Measurements from ENCODE around the gene INF2. TPM values are rescaled to one million over a fixed set of nuclear protein-coding genes. Genes with fewer than 3 reads are reported as not detected.

The INF2 gene
- total and polyA plus RNA-seq, 2 experiments from 2014 or later: 36.7 to 75.5 TPM

- H3K9me3 Mint-ChIP-seq: no peaks in the 10 kb centered on the region
- ATAC-seq (peak; percentile 38), DNase-seq (ENCODE audit: low spot score) (peak; percentile 81)
- H3K9me2 ChIP-seq (ENCODE audit: insufficient read depth): peaks cover 6% of the 10 kb centered on the region; the same call in 1 of the 2 replicates
- peak overlapping the region; percentile 98 for H3K27ac Mint-ChIP-seq
- peaks cover 22% of the 10 kb centered on the region for H3F3A ChIP-seq (replicated peaks; ENCODE audit: low read depth)
- no peak overlapping the region for H2AFZ ChIP-seq
- no peaks in the 10 kb centered on the region for H3K79me2 ChIP-seq (replicated peaks; ENCODE audit: insufficient read depth)
- TF ChIP-seq EZH2phosphoT487 (IDR thresholded peaks at IDR 0.05; ENCODE audit: unreplicated experiment): no peak
- TF ChIP-seq STAT1 (IDR thresholded peaks at IDR 0.05; ENCODE audit: unreplicated experiment): no peak
- no peak for TF ChIP-seq NANOG (IDR thresholded peaks at IDR 0.05; ENCODE audit: borderline replicate concordance)
- TF ChIP-seq POLR2AphosphoS5 (IDR thresholded peaks at IDR 0.05; ENCODE audit: low read depth): peak; percentile 69
- H3K27ac ChIP-seq (ENCODE audit: low read depth): peak overlapping the region; percentile 97
- peak overlapping the region; percentile 93 for H3K4me2 ChIP-seq
- peaks cover 49% of the 10 kb centered on the region for H3K4me1 Mint-ChIP-seq
- no peaks in the 10 kb centered on the region for H4K20me1 ChIP-seq (replicated peaks; ENCODE audit: insufficient read depth)
- peaks cover 55% of the 10 kb centered on the region for H3K4me1 ChIP-seq (ENCODE audit: insufficient read depth)
- H3K27me3 ChIP-seq (ENCODE audit: insufficient read depth): no peaks in the 10 kb centered on the region
- H3K4me3 Mint-ChIP-seq: peak overlapping the region; percentile 68; the same call in 2 of the 3 replicates
- no peaks in the 10 kb centered on the region for H3K36me3 ChIP-seq (ENCODE audit: insufficient read depth)
- H3K27me3 Mint-ChIP-seq (ENCODE audit: insufficient read depth, low read depth, poor library complexity): peaks cover 25% of the 10 kb centered on the region
- H3K36me3 Mint-ChIP-seq (ENCODE audit: low read depth): no peaks in the 10 kb centered on the region
- H3K4me3 ChIP-seq: peak overlapping the region; percentile 73
Measured at GRCh38 chr14:104677512-104678332, 11.7 kb upstream of the INF2 start.

- Histone ChIP-seq H3F3A (replicated peaks; ENCODE audit: low read depth) (peaks cover 27% of the 10 kb centered on the region), H3K4me1 (ENCODE audit: insufficient read depth) (peaks cover 61% of the 10 kb centered on the region)
- no peak for DNase-seq (ENCODE audit: low spot score)
- TF ChIP-seq STAT1 (IDR thresholded peaks at IDR 0.05; ENCODE audit: unreplicated experiment) (no peak), CREB1 (CRISPR knock-in tag; IDR thresholded peaks at IDR 0.05; ENCODE audit: low read depth) (no peak), NANOG (IDR thresholded peaks at IDR 0.05; ENCODE audit: borderline replicate concordance) (no peak), ZNF331 (CRISPR knock-in tag; IDR thresholded peaks at IDR 0.05; ENCODE audit: low read depth) (no peak), ZNF114 (CRISPR knock-in tag; IDR thresholded peaks at IDR 0.05) (no peak), ZNF462 (CRISPR knock-in tag; IDR thresholded peaks at IDR 0.05) (no peak), ETS1 (IDR thresholded peaks at IDR 0.05) (no peak), EZH2phosphoT487 (IDR thresholded peaks at IDR 0.05; ENCODE audit: unreplicated experiment) (no peak), JUNB (IDR thresholded peaks at IDR 0.05; ENCODE audit: unreplicated experiment) (no peak), EZH2 (IDR thresholded peaks at IDR 0.05; ENCODE audit: low read depth, unreplicated experiment) (no peak), CTCF (conservative IDR thresholded peaks at IDR 0.05; ENCODE audit: low read depth in 2 of 2) (no peak), POLR2AphosphoS5 (IDR thresholded peaks at IDR 0.05; ENCODE audit: low read depth) (no peak)
Measured at GRCh38 chr14:104678346-104678745, 11.1 kb upstream of the INF2 start.

More at GRCh38 chr14:104678346-104678745, 11.1 kb upstream of the INF2 start:
- Histone ChIP-seq H2AFZ (no peak overlapping the region), H3K27ac (ENCODE audit: low read depth) (peak overlapping the region; percentile 97), H3K4me3 (peak overlapping the region; percentile 73), H3K36me3 (ENCODE audit: insufficient read depth) (no peaks in the 10 kb centered on the region), H3K27me3 (ENCODE audit: insufficient read depth) (no peaks in the 10 kb centered on the region), H3K79me2 (replicated peaks; ENCODE audit: insufficient read depth) (no peaks in the 10 kb centered on the region), H3K9me2 (ENCODE audit: insufficient read depth) (peaks cover 6% of the 10 kb centered on the region; the same call in 1 of the 2 replicates), H4K20me1 (replicated peaks; ENCODE audit: insufficient read depth) (no peaks in the 10 kb centered on the region), H3K4me2 (peak overlapping the region; percentile 93)
- H3K36me3 Mint-ChIP-seq (ENCODE audit: low read depth): no peaks in the 10 kb centered on the region
- peaks cover 24% of the 10 kb centered on the region for H3K27me3 Mint-ChIP-seq (ENCODE audit: insufficient read depth, low read depth, poor library complexity)
- peaks cover 53% of the 10 kb centered on the region for H3K4me1 Mint-ChIP-seq
- H3K4me3 Mint-ChIP-seq: peak overlapping the region; percentile 68
- ATAC-seq: peak; percentile 2
- no peaks in the 10 kb centered on the region for H3K9me3 Mint-ChIP-seq
- H3K27ac Mint-ChIP-seq: peak overlapping the region; percentile 98
